ENCODE data around the gene CCPG1.

DNA sequence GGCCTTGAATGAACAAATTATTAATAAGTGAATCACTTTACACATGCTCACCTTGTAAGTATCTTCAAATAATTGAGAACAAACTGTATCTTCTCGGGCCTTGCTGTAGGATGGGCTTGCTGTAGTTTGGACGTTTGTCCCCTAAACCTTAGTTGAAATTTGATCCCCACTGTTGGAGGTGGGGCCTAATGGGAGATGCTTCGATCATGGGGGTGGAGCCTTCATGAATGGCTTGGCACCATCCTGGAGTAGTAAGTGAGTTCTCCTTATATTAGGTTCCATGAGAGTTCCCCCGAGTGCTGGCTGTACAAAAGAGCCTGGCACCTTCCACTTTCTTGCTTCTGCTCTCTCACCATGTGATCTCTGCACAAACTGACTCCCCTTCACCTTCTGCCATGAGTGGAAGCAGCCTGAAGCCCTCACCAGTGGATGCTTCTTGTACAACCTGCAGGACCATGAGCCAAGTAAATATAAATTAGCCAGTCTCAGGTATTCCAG lies 59.8 kb downstream of the CCPG1 start:
- TF ChIP-seq, protein P1, sequence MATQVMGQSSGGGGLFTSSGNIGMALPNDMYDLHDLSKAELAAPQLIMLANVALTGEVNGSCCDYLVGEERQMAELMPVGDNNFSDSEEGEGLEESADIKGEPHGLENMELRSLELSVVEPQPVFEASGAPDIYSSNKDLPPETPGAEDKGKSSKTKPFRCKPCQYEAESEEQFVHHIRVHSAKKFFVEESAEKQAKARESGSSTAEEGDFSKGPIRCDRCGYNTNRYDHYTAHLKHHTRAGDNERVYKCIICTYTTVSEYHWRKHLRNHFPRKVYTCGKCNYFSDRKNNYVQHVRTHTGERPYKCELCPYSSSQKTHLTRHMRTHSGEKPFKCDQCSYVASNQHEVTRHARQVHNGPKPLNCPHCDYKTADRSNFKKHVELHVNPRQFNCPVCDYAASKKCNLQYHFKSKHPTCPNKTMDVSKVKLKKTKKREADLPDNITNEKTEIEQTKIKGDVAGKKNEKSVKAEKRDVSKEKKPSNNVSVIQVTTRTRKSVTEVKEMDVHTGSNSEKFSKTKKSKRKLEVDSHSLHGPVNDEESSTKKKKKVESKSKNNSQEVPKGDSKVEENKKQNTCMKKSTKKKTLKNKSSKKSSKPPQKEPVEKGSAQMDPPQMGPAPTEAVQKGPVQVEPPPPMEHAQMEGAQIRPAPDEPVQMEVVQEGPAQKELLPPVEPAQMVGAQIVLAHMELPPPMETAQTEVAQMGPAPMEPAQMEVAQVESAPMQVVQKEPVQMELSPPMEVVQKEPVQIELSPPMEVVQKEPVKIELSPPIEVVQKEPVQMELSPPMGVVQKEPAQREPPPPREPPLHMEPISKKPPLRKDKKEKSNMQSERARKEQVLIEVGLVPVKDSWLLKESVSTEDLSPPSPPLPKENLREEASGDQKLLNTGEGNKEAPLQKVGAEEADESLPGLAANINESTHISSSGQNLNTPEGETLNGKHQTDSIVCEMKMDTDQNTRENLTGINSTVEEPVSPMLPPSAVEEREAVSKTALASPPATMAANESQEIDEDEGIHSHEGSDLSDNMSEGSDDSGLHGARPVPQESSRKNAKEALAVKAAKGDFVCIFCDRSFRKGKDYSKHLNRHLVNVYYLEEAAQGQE (IDR thresholded peaks at IDR 0.05; ENCODE audit: insufficient read depth in 1 of 2, low read depth in 2 of 2, low read length in 2 of 2), result no peak
- no peak for TF ChIP-seq SIN3A (IDR thresholded peaks at IDR 0.05; ENCODE audit: borderline replicate concordance, insufficient read depth, low read length)
- no peak for TF ChIP-seq POLR2AphosphoS5 (IDR thresholded peaks at IDR 0.05; ENCODE audit: low read depth, low read length)
